Testis (tissue), 3 donors: ENCODE data around the gene PRRT1B. TPM values are rescaled to one million over a fixed set of nuclear protein-coding genes. Genes with fewer than 3 reads are reported as not detected.

ENCODE experiments used
- DNase-seq: peaks from one replicate; pipeline ENCODE4 v3.0.0-alpha.2; 2019
- H3K27ac ChIP-seq, 2 donors: fragments of 200-600 bp; sonication (generic); one replicate each; pipeline ENCODE4 v1.5.1; 2019
- H3K27me3 ChIP-seq: fragments of 200-600 bp; sonication (generic); one replicate; pipeline ENCODE4 v1.5.1; 2019
- H3K36me3 ChIP-seq: fragments of 200-600 bp; sonication (generic); one replicate; pipeline ENCODE4 v1.5.1; 2017; ENCODE audit warnings: low read depth; ENCODE audit errors: missing control alignments
- H3K4me1 ChIP-seq: fragments of 200-600 bp; sonication (generic); one replicate; pipeline ENCODE4 v1.5.1; 2019
- H3K4me3 ChIP-seq, 2 donors: fragments of 200-600 bp; sonication (generic); one replicate each; pipeline ENCODE4 v1.5.1; 2017 to 2019
- H3K9me3 ChIP-seq: fragments of 200-600 bp; sonication (generic); one replicate; pipeline ENCODE4 v1.5.1; 2017
- POLR2A ChIP-seq: fragments of 450-650 bp; IDR thresholded peaks from one replicate; pipeline ENCODE4 v1.6.1; 2017; ENCODE audit warnings: antibody characterized with exemption, mild to moderate bottlenecking, moderate library complexity
- WGBS, 2 donors: methylation state at CpG; one replicate each; pipeline ENCODE4 v1.1.5; 2018; 5-methylcytosine and 5-hydroxymethylcytosine counted together
- intact Hi-C: fragments of 100-400 bp; cut with DNase I; formaldehyde crosslinking; loops from one replicate; pipeline ENCODE4 v1.15.1; 2023; ENCODE audit warnings: low total_unique reads
- polyA plus RNA-seq: library from polyadenylated mRNA; stranded (reverse); fragments of 350-450 nt; fragmentation: Illumina TruSeq; extraction: RNeasy Lipid Tissue Mini Kit (QIAGEN cat#74804); gene quantifications from one replicate; pipeline ENCODE4 v1.2.3, GENCODE V29; 2014; ENCODE audit warnings: low read depth, low replicate concordance; ENCODE audit not compliant: insufficient read depth
- total RNA-seq, 2 donors: library from RNA; depleted of rRNA; stranded (reverse); fragments of >200 nt; gene quantifications; one replicate each; pipeline ENCODE4 v1.2.3, GENCODE V29; 2016
- TF ChIP-seq, protein P1 (sequence below), 3 experiments: fragments of 450-650 bp in 2 of 3; fragments of 200-600 bp in 1 of 3; sonication (generic) in 1 of 3; IDR thresholded peaks; one replicate each; pipeline ENCODE4 v1.5.1; 2016 to 2019; ENCODE audit warnings: antibody characterized with exemption in 3 of 3, mild to moderate bottlenecking in 2 of 3, moderate library complexity in 1 of 3

The PRRT1B gene
- total and polyA plus RNA-seq, 3 donors from 2014 or later = 0.47 TPM; not detected in 2

DNA sequence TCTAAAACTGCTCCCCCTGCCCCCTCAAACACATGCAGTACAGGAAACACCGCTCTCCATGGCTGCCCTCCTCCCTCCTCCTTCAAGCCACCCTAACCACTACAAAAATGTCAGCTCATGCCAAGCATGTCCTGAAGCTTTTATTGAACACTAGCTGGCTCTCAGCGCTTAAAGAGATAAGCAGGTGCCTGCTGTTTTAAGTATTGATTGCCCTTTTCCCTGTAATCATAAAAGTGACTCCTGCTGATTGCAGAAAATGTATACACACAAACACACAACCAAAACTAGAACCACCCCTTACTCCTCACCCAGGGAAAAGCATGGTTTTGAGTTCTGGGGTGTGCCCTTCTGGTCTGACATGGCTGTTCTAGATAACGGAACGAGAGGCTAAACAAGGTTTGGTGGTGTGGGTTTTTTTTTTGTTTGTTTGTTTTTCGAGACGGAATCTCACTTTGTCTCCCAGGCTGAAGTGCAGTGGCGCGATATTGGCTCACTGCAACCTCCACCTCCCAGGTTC is 10.5 kb upstream of the PRRT1B start:
- no peak for TF ChIP-seq POLR2A
- TF ChIP-seq, protein P1, sequence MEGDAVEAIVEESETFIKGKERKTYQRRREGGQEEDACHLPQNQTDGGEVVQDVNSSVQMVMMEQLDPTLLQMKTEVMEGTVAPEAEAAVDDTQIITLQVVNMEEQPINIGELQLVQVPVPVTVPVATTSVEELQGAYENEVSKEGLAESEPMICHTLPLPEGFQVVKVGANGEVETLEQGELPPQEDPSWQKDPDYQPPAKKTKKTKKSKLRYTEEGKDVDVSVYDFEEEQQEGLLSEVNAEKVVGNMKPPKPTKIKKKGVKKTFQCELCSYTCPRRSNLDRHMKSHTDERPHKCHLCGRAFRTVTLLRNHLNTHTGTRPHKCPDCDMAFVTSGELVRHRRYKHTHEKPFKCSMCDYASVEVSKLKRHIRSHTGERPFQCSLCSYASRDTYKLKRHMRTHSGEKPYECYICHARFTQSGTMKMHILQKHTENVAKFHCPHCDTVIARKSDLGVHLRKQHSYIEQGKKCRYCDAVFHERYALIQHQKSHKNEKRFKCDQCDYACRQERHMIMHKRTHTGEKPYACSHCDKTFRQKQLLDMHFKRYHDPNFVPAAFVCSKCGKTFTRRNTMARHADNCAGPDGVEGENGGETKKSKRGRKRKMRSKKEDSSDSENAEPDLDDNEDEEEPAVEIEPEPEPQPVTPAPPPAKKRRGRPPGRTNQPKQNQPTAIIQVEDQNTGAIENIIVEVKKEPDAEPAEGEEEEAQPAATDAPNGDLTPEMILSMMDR (IDR thresholded peaks at IDR 0.05) = no peak
- Histone ChIP-seq H3K27me3 (no peaks in the 10 kb centered on the region), H3K27ac (no peak overlapping the region), H3K9me3 (no peaks in the 10 kb centered on the region), H3K36me3 (no peaks in the 10 kb centered on the region), H3K4me3 (no peak overlapping the region), H3K4me1 (peaks cover 7% of the 10 kb centered on the region)
- intact Hi-C loops = no loop called here
- 69 to 76% methylated on average over 8 of the region's 8 CpGs for WGBS, 2 donors
- no peak for DNase-seq

DNA sequence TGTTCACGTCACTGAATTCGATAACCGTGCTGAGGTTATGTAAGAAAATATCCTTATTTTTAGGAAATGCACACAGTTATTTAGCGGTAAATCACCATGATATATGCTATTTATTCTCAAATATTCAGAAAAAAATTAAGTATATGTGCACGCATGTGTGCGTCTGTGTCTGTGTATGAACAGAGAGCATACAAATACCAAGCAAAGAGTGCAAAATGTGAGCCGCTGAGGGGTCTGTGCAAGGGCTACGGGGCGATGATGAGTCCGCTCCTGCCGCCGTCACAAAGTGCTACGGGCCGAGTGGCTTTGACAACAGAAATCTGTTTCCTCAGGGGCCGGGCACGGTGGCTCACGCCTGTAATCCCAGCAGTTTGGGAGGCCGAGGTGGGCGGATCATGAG is 7.4 kb upstream of the PRRT1B start:
- WGBS, 2 donors = 92 to 94% methylated on average over 19 of the region's 19 CpGs
- H3K36me3 ChIP-seq = no peaks in the 10 kb centered on the region

GRCh38 chr9:131539223-131539923 is 6.0 kb upstream of the PRRT1B start:
- intact Hi-C loops = no loop called here
- Histone ChIP-seq H3K4me1 (no peaks in the 10 kb centered on the region), H3K36me3 (no peaks in the 10 kb centered on the region), H3K27me3 (no peaks in the 10 kb centered on the region), H3K27ac (no peak overlapping the region), H3K4me3 (no peak overlapping the region), H3K9me3 (no peaks in the 10 kb centered on the region)
- TF ChIP-seq POLR2A = no peak
- TF ChIP-seq, protein P1 (IDR thresholded peaks at IDR 0.05) = no peak
- 90 to 94% methylated on average over 7 of the region's 7 CpGs for WGBS, 2 donors
- no peak for DNase-seq

More for the DNA sequence above, 7.4 kb upstream of the PRRT1B start:
- Histone ChIP-seq H3K4me1 (no peaks in the 10 kb centered on the region), H3K9me3 (no peaks in the 10 kb centered on the region), H3K4me3 (no peak overlapping the region), H3K27me3 (no peaks in the 10 kb centered on the region), H3K27ac (no peak overlapping the region)
- no peak for DNase-seq
- intact Hi-C loops = no loop called here
- TF ChIP-seq POLR2A = no peak
- TF ChIP-seq, protein P1 (IDR thresholded peaks at IDR 0.05) = no peak

DNA sequence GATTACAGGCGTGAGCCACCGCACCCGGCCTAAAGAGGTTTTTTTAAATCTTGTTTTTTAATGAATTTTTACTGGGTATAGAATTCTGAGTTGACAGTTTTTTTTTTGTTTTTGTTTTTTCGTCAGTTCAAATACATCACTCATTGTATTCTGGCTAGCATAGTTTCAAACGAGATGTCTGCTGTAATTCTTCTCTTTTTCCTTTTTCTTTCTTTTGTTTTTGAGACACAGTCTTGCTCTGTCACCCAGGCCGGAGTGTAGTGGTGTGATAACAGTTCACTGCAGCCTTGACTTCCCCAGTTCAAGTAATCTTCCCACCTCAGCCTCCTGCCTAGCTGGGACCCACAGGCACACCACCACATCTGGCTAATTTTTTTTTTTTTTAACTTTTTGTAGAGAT is 2.2 kb upstream of the PRRT1B start:
- DNase-seq = no peak
- Histone ChIP-seq H3K4me1 (peaks cover 4% of the 10 kb centered on the region), H3K27ac (no peak overlapping the region), H3K27me3 (no peaks in the 10 kb centered on the region), H3K9me3 (no peaks in the 10 kb centered on the region), H3K4me3 (no peak overlapping the region), H3K36me3 (no peaks in the 10 kb centered on the region)
- no peak for TF ChIP-seq POLR2A
- TF ChIP-seq, protein P1 (IDR thresholded peaks at IDR 0.05) = no peak
- 91 to 95% methylated on average over 6 of the region's 6 CpGs for WGBS, 2 donors
- intact Hi-C loops = no loop called here
